CD14-positive monocyte (primary cell): ENCODE measurements around the gene MBP. TPM values are rescaled to one million over a fixed set of nuclear protein-coding genes. Genes with fewer than 3 reads are reported as not detected.

Experiments used
- DNase-seq, 3 donors: peaks; one replicate each; pipeline ENCODE4 v3.0.0-alpha.2; 2011 to 2022
- H2AFZ ChIP-seq: 2 replicates; pipeline ENCODE4 v1.6.0; 2012; ENCODE audit warnings: mild to moderate bottlenecking, low read depth, low read length, inconsistent platforms; ENCODE audit not compliant: insufficient read depth, poor library complexity, severe bottlenecking
- H3K27ac ChIP-seq, 2 donors: 1 replicate in 1 of 2; 2 replicates in 1 of 2; pipeline ENCODE4 v1.5.1; 2012 to 2013; ENCODE audit warnings: low read length in 2 of 2, control low read depth in 1 of 2, inconsistent platforms in 1 of 2, low read depth in 1 of 2, mild to moderate bottlenecking in 1 of 2
- H3K27me3 ChIP-seq, 2 donors: one replicate each; pipeline versions ENCODE4 v1.6.0 to v1.6.1; 2011 to 2013; ENCODE audit warnings: low read length in 2 of 2; ENCODE audit not compliant: control insufficient read depth in 2 of 2, insufficient read depth in 2 of 2
- H3K36me3 ChIP-seq, 2 donors: replicated peaks in 1 of 2; 1 replicate in 1 of 2; 2 replicates in 1 of 2; pipeline versions ENCODE4 v1.5.1 to v1.6.1; 2012 to 2013; ENCODE audit warnings: low read length in 2 of 2, control low read depth in 1 of 2, inconsistent platforms in 1 of 2, mild to moderate bottlenecking in 1 of 2; ENCODE audit not compliant: insufficient read depth in 2 of 2, control insufficient read depth in 1 of 2
- H3K4me1 ChIP-seq, 2 donors: 1 replicate in 1 of 2; 2 replicates in 1 of 2; pipeline versions ENCODE4 v1.5.1 to v1.6.1; 2012 to 2013; ENCODE audit warnings: low read length in 2 of 2, control low read depth in 1 of 2, inconsistent platforms in 1 of 2, mild to moderate bottlenecking in 1 of 2, moderate library complexity in 1 of 2; ENCODE audit not compliant: insufficient read depth in 2 of 2, control insufficient read depth in 1 of 2
- H3K4me2 ChIP-seq: replicated peaks from 2 replicates; pipeline ENCODE3; 2012; ENCODE audit warnings: low read length, moderate library complexity, mild to moderate bottlenecking; ENCODE audit not compliant: poor library complexity, severe bottlenecking; ENCODE audit errors: extremely low read depth
- H3K4me3 ChIP-seq, 3 experiments: fragments of 200-600 bp in 1 of 3; sonication (generic) in 1 of 3; replicated peaks in 1 of 3; 1 replicate in 2 of 3; 2 replicates in 1 of 3; pipeline ENCODE4 v1.5.1; 2011 to 2013; ENCODE audit warnings: low read length in 3 of 3, mild to moderate bottlenecking in 3 of 3, control low read depth in 2 of 3, low read depth in 2 of 3, inconsistent platforms in 1 of 3, moderate library complexity in 1 of 3
- H3K79me2 ChIP-seq: 2 replicates; pipeline ENCODE4 v1.6.0; 2012; ENCODE audit warnings: mild to moderate bottlenecking, control low read depth, inconsistent platforms, low read length, moderate library complexity; ENCODE audit not compliant: insufficient read depth
- H3K9ac ChIP-seq: 2 replicates; pipeline ENCODE4 v1.6.0; 2017; ENCODE audit warnings: low read length, mild to moderate bottlenecking; ENCODE audit not compliant: insufficient read depth, poor library complexity, severe bottlenecking
- H3K9me3 ChIP-seq, 2 donors: replicated peaks in 1 of 2; 1 replicate in 1 of 2; 2 replicates in 1 of 2; pipeline versions ENCODE4 v1.5.1 to v1.6.1; 2012 to 2013; ENCODE audit warnings: low read length in 2 of 2, control low read depth in 1 of 2; ENCODE audit not compliant: control insufficient read depth in 1 of 2, insufficient read depth in 1 of 2
- H4K20me1 ChIP-seq: 2 replicates; pipeline ENCODE4 v1.6.0; 2012; ENCODE audit warnings: mild to moderate bottlenecking, low read length, control low read depth, moderate library complexity; ENCODE audit not compliant: insufficient read depth
- H3K27ac Mint-ChIP-seq, 7 donors: one replicate each; pipeline ENCODE4 v1.8.0; 2020; ENCODE audit warnings: mild to moderate bottlenecking in 7 of 7, mixed read lengths in 7 of 7, moderate library complexity in 6 of 7, inconsistent platforms in 2 of 7
- H3K27me3 Mint-ChIP-seq, 3 donors: one replicate each; pipeline ENCODE4 v1.8.0; 2021 to 2022; ENCODE audit warnings: low read depth in 3 of 3, mild to moderate bottlenecking in 3 of 3, mixed read lengths in 3 of 3, moderate library complexity in 3 of 3, inconsistent platforms in 1 of 3
- H3K36me3 Mint-ChIP-seq, 2 donors: one replicate each; pipeline ENCODE4 v1.8.0; 2020; ENCODE audit warnings: mixed read lengths in 2 of 2, inconsistent platforms in 1 of 2, mild to moderate bottlenecking in 1 of 2
- H3K4me1 Mint-ChIP-seq: one replicate; pipeline ENCODE4 v1.8.0; 2020; ENCODE audit warnings: mild to moderate bottlenecking, mixed read lengths
- H3K4me3 Mint-ChIP-seq, 2 donors: one replicate each; pipeline ENCODE4 v1.8.0; 2020; ENCODE audit warnings: mild to moderate bottlenecking in 2 of 2, mixed read lengths in 2 of 2, moderate library complexity in 1 of 2
- H3K9me3 Mint-ChIP-seq, 7 donors: one replicate each; pipeline ENCODE4 v1.8.0; 2020 to 2022; ENCODE audit warnings: mixed read lengths in 7 of 7, mild to moderate bottlenecking in 6 of 7, moderate library complexity in 6 of 7, inconsistent platforms in 2 of 7
- WGBS: methylation state at CpG from one replicate; pipeline ENCODE4 v1.1.5; 2013; ENCODE audit warnings: missing lambda C conversion rate; ENCODE audit not compliant: insufficient coverage; 5-methylcytosine and 5-hydroxymethylcytosine counted together
- intact Hi-C, 2 donors: fragments of 100-400 bp; cut with micrococcal nuclease; formaldehyde crosslinking; loops; one replicate each; pipeline versions ENCODE4 v1.15.0 to v1.15.1; 2023
- polyA plus RNA-seq, 3 donors: library from polyadenylated mRNA; depleted of rRNA in 1 of 3; unstranded in 2 of 3; stranded (reverse) in 1 of 3; fragments of 300-500 nt in 2 of 3; fragments of >200 nt in 1 of 3; fragmentation: Illumina TruSeq in 2 of 3; gene quantifications; 1 replicate in 2 of 3; 2 replicates in 1 of 3; pipeline ENCODE4 v1.2.3, GENCODE V29; 2012 to 2021
- TF ChIP-seq, protein P1 (sequence below): fragments of 200-600 bp; IDR thresholded peaks from one replicate; pipeline ENCODE4 v1.8.0; 2022; ENCODE audit warnings: antibody characterized with exemption, mild to moderate bottlenecking

The MBP gene
- polyA plus RNA-seq, 3 donors: 47.7 to 81.0 (median 50.4) TPM

DNA sequence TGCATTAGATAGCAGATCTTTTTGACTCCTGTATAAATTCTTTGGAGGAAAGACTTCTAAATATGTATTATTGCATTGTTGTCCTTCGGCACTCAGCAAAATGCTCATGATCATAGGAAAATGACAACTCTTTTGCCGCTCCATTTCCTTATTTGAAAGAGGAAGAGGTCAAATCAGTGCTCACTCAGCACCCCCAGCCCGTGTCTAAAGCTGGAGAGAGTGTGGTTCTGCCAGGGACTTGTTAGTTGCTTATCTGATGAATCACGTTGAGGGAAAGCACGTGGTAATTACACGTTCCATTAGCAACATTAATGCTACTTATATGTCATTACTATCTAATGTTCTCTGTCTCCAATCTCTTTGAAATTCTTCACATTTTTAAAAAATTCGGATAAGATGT is 46.0 kb upstream of the MBP start:
- Histone ChIP-seq H3K4me3 (no peak overlapping the region), H3K9me3 (no peaks in the 10 kb centered on the region), H3K4me1 (peaks cover 9 to 14% of the 10 kb centered on the region in 2 donors), H3K27ac (peak overlapping the region in 1 of 2 donors; percentile 39), H4K20me1 (no peaks in the 10 kb centered on the region), H3K4me2 (no peak overlapping the region), H3K36me3 (no peaks in the 10 kb centered on the region), H3K27me3 (no peaks in the 10 kb centered on the region), H3K9ac (no peak overlapping the region), H3K79me2 (no peaks in the 10 kb centered on the region), H2AFZ (no peak overlapping the region)
- Mint-ChIP-seq H3K4me1 (peaks cover 17% of the 10 kb centered on the region), H3K27ac (peak overlapping the region; percentile 8 to 80 (median 67)), H3K27me3 (peaks cover 0 to 5% (median 2%) of the 10 kb centered on the region in 3 donors), H3K4me3 (no peak overlapping the region), H3K36me3 (no peaks in the 10 kb centered on the region), H3K9me3 (peaks cover 0 to under 1% (median 0%) of the 10 kb centered on the region in 7 donors)
- DNase-seq: peak; percentile 83 to 92 (median 84)
- intact Hi-C loops: loop anchor here in 1 of 2 donors (5.0 kb wide), 1 partner anchor 34 kb away; no protein-coding TSS in a partner anchor
- no CpG with 5 or more reads among the region's 7 CpGs for WGBS
- TF ChIP-seq, protein P1, sequence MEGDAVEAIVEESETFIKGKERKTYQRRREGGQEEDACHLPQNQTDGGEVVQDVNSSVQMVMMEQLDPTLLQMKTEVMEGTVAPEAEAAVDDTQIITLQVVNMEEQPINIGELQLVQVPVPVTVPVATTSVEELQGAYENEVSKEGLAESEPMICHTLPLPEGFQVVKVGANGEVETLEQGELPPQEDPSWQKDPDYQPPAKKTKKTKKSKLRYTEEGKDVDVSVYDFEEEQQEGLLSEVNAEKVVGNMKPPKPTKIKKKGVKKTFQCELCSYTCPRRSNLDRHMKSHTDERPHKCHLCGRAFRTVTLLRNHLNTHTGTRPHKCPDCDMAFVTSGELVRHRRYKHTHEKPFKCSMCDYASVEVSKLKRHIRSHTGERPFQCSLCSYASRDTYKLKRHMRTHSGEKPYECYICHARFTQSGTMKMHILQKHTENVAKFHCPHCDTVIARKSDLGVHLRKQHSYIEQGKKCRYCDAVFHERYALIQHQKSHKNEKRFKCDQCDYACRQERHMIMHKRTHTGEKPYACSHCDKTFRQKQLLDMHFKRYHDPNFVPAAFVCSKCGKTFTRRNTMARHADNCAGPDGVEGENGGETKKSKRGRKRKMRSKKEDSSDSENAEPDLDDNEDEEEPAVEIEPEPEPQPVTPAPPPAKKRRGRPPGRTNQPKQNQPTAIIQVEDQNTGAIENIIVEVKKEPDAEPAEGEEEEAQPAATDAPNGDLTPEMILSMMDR: no peak

DNA sequence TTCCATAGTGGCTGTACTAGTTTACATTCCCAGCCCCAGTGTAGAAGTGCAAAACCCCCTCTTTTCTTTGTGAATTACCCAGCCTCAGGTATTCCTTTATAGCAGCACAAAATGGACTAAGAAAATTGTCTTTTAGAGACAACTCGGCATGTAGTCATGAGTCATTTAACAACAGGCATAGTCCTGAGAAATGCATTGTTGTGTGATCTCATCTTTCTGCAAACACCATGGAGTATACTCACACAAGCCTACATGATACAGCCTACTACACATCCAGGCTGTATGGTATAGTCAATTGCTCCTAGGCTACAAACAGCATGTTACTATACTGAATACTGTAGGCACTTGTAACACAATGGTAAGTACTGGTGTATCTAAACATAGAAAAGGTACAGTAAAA is 44.4 kb upstream of the MBP start:
- Mint-ChIP-seq H3K27me3 (peaks cover 0 to 3% (median 2%) of the 10 kb centered on the region in 3 donors), H3K9me3 (no peaks in the 10 kb centered on the region), H3K4me3 (no peak overlapping the region), H3K27ac (no peak overlapping the region), H3K36me3 (no peaks in the 10 kb centered on the region), H3K4me1 (peaks cover 13% of the 10 kb centered on the region)
- TF ChIP-seq, protein P1: no peak
- Histone ChIP-seq H3K27me3 (no peaks in the 10 kb centered on the region), H3K4me1 (peaks cover 9 to 14% of the 10 kb centered on the region in 2 donors), H2AFZ (no peak overlapping the region), H3K4me2 (no peak overlapping the region), H3K4me3 (no peak overlapping the region), H3K9me3 (no peaks in the 10 kb centered on the region), H3K27ac (no peak overlapping the region), H3K9ac (no peak overlapping the region), H3K36me3 (no peaks in the 10 kb centered on the region), H3K79me2 (no peaks in the 10 kb centered on the region), H4K20me1 (no peaks in the 10 kb centered on the region)
- DNase-seq: no peak
- intact Hi-C loops: loop anchor here in 1 of 2 donors (5.0 kb wide), 1 partner anchor 35 kb away; no protein-coding TSS in a partner anchor
- WGBS: no CpG with 5 or more reads among the region's 1 CpG
